IPS DF 4.7 (cell line): ENCODE data around the gene CAMK2N1.
"Not testable (repeated sequence)": the region's sequence is repeated elsewhere in the genome, so short reads cannot be mapped to it uniquely, and the experiment has no call there.

ENCODE experiments used
- DNase-seq: peaks from one replicate; pipeline ENCODE4 v3.0.0-alpha.2; 2013; ENCODE audit warnings: low spot score; ENCODE audit errors: extremely low read depth

Gene CAMK2N1

DNA sequence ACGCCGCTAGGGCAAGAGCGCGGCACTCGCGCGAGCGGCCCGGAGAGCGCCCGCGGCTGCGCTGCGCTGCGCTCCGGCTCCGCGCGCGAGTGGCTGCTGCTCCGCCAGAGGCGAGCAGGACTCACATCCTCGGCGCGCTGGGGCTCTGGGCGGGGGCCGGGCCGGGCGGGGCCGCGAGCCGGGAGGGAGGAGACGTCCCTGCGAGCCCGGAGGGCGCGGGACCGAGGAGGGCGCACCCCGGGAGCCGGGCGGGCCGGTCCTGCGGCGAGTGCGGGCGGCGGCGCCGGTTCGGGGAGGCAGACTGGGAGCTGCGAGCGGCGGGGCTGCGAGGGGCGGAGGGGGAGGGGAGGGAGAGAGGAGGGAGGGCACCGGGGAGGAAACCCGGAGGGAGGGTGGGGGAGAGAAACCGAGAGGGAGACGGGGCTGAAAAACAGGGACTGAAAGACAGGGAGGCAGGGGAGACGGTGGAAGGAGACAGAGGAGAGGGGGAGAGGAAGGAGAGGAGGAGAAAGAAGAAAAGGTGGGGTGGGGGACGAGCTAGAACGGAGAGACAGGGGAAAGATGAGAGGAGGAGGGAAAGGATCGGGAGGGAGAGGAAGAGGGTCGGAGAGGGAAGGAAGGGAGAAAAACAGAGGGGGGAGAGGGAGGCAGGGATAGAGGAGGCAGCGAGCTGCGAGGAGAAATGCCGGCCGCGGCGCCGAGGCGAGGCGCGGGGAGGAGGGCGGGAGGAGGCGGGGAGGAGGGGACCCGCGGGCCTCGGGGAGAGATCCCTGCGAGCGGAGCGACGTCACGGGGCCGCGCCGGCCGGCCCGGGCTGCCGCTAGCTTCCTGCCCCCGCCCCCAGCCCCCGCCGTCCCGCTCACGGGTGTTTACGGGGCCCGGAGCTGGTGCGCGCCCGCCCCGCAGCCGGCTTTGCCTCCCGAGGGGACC is at the start of gene CAMK2N1:
TSS of gene CAMK2N1 (minus strand) at position 684 of the 930 bp plus-strand sequence. CDS start 831 bp downstream, outside the sequence.
- no peak for DNase-seq

DNA sequence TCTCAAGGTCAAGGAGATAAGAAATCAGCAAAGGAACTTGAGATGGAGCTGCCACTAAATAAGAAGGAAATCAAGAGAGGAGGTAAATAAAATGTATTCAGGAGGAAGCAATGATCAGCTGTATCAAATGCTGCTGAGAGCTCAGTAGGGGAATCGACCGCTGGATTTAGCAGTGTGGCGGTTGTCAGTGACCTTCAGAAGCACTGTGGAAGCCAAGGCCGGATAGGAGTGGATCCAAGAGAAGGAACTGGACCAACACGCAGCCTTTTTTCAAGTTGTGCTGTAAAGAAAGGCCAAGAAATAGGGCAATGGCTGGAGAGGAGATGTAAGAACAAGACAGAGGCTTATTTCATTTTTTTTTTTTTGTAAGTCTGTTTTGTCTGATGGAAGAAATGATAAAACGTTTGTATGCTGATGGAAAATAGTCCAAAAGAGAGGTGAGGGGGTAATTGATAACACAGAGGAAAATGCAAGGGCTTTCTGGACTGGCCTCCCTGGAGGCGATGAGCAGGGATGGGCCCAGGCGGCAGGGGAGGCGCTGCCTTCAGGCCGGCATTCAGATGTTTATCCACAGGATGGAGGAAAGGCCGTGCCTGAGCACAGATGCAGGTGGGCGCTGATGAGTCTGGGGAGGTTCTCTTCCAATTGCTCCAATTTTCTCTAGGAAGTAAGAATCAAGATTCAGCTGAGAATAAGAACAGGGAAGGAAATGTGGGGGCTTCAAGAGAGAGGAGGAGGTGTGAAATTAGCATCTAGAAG is 48.8 kb upstream of the CAMK2N1 start:
- DNase-seq, result no peak

DNA sequence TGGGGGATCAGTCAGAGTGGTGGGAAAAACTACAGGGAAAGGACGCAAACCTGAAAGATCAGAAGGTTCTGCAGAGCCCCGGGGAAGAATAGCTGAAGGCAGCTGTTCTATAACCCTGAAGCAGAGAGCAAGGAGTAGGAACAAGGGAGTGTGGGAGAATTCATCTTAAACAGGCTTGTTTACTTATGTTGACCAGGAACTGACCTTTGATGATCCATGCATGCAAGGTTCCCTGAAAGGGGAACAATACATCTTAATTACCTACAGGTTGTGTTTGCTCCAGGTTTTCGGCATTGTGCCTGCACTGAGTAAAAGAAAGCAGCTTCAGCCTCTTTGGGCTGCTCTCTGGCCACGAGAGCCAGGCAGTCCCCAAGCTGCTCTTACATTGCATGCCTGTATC is 47.6 kb upstream of the CAMK2N1 start:
- no peak for DNase-seq

DNA sequence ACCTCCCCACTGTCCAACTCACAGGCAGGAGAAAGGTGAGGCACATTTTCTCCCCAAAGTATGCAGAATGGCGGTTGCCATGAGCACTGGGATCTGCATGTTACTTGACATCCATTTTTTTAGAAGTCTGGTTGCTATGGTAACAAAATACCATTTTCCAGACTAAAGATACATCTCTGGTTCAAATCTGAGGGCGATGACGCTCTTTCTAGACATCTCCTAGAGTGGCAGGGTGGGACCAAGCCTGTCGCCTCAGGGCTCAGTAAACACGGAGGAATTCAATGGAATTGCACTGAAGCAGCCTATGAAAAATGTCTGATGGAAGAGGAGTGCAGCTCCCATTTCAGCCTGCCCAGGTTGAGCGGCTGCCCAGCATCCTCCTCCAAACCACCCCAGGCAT is 44.9 kb upstream of the CAMK2N1 start:
- DNase-seq, result no peak

DNA sequence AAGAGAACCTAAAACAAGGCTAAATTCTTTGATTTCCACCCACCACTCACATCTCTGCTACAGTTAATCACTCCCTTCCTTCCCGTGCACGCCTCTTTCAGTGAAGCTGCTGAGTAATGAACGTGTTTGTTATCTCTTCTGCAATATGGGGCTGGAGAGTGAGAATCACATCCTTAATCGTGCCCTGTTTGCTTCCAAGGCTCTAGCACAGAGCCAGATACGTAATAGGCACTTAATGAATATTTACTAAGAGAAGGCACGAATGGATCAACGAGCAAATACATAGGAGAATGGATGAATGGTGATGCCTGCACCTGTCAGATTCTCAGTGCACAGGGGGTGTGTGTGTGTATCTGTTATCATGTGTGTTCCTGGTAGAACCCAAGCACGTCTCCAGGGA is 44.3 kb upstream of the CAMK2N1 start:
- DNase-seq, result no peak

DNA sequence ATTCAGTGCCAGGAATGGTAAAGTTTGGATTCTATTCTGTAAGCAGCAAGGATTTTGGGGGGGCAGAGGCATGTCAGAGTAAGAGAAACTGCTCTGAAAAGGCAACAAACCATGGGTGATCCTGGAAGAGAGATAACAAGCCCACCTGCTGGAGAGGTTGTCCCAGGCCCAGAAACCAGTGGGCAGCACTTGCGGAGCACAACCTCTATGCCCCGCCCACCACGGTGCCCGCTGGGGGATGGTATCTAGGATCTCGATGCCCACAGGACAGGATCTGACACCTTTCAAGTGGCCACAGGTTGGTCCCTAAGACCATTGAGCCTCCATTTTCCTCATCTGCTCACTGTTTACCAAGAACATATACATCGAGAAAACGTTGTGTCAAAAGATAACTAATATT is 42.2 kb upstream of the CAMK2N1 start:
- DNase-seq, result no peak

DNA sequence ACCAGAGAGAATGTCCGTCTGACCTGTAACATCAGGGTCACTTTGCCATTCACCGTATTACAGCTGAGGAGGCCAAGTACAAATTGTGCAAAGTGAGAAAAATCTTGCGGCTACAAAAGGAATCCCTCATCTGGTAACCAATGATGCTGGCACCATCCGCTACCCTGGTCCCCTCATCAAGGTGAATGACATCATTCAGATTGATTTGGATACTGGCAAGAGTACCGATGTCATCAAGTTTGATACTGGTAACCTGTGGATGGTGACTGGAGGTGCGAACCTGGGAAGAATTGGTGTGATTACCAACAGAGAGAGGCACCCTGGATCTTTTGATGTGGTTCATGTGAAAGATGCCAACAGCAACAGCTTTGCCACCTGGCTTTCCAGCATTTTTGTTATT is 40.3 kb upstream of the CAMK2N1 start:
- DNase-seq, result no peak

DNA sequence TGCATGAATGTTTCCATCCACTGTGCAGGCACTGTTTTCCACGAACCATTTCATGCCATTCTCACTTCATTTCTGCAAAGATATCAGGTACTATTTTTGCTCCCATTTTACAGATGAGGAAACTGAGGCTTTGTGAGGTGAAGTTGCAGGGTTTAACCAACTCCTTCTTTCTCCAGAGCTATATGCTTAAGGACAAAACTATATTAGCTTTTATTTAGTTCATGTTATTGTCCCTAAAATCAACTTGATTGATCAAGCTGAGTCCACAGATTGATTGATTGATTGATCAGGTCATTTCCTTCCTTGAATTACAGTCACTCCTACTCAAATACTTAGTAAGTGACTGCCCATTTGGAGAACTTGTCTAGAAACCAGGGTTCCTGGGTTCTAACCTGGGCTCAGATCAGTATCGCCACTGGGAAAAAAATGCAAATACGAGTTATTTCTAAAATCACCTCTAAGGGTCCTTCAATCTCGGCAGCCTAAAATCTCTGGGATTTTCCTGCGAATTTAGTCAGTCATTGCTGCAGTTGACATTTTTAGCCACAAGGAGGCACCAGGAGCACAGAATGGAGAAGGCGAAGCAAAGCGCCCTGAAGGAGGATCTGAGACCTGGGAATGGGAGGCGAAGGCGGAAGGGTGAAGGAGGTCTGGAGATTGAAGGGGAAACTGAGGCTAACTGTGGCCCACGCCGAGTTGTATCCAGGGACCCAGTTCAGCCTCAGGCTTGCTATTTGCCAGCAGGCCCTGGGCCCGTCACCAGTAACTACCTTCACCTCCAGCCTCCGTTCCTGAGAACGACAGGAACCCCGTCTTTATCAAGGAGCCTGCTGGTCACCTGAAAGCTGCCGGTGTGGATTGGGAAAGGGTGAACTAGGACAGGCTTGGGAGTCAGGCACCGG is 36.2 kb upstream of the CAMK2N1 start:
- peak; percentile 41 for DNase-seq

DNA sequence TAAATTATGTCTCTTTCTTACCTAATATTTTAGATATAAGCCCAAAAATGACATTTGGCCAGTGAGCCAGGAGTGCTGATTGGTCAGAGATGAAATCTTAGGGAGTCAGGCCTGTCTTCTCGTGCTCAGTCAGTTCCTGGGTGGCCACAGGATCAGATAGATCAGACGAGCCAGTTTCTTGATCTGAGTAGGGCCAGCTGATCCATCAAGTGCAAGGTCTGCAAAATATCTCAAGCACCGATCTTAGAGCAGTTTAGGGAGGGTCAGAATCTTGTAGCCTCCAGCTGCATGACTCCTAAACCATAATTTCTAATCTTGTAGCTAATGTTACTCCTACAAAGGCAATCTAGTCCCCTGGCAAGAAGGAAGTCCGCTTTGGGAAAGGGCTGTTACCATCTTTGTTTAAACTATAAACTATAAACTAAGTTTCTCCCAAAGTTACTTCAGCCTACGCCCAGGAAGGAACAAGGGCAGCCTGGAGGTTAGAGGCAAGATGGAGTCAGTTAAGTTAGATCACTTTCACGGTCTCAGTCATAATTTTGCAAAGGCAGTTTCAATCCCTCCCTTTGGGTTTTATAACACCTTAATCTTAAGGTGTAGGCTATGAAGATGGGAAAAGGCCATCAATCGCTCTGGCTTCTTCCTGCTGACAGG is 33.7 kb upstream of the CAMK2N1 start:
- DNase-seq, result not testable (repeated sequence)

DNA sequence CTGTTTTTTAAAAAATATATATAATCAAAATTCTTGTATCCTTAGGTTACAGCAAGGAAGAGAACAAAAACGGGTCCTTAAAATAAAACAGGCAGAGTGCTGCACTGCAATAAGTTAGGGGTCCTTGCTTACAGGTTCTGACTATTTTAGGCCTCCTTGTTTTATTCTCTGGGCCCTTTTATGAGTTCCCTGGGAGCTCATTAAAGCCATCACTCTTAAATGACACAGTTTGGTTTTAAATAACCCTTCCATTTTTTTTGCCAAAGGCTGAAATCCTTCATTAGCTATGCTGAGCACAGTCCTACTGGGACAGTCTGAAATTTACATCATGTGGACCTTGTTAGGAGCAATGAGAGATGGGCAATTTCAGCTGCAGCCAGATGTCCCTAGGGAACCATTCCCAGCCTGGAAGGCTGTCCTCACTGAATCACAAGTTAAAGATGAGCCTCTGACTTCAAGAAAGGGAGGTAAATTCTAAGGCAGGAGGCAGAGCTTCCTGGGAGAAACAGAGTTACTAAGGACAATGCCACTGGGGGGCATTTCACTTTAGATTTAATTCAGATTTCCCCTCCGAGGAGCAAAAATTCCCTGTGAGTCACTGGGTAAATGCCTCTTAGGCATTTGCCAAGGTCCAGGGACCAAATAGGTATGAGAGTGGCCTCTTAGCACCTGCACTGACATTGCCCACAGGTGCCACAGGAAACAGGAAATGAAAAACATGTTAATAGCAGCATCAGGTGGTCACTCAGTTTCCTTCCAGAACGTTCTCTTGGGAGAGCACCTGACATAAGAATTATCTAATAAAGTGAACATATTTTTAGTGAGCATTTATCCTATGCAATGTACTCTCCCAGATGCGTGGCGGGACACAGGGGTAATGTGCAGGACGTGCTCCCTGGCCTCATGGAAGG is 25.8 kb upstream of the CAMK2N1 start:
- no peak for DNase-seq

DNA sequence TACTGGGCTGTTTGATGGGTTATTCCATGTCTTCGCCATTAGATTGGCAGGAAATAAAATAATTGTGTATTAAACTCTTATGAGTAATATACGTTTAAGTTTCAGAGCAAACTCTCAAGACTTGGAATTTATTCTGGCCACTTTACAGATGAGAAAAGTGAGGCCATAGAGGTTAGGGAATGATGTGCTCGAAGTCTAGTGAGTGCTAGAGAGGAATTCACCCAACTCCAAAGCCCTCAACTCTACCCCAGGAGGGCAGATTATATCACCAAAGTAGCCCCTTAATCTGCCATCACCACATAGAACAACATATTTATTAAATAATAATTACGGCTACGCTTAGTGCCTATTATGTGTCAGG is 22.4 kb upstream of the CAMK2N1 start:
- no peak for DNase-seq

DNA sequence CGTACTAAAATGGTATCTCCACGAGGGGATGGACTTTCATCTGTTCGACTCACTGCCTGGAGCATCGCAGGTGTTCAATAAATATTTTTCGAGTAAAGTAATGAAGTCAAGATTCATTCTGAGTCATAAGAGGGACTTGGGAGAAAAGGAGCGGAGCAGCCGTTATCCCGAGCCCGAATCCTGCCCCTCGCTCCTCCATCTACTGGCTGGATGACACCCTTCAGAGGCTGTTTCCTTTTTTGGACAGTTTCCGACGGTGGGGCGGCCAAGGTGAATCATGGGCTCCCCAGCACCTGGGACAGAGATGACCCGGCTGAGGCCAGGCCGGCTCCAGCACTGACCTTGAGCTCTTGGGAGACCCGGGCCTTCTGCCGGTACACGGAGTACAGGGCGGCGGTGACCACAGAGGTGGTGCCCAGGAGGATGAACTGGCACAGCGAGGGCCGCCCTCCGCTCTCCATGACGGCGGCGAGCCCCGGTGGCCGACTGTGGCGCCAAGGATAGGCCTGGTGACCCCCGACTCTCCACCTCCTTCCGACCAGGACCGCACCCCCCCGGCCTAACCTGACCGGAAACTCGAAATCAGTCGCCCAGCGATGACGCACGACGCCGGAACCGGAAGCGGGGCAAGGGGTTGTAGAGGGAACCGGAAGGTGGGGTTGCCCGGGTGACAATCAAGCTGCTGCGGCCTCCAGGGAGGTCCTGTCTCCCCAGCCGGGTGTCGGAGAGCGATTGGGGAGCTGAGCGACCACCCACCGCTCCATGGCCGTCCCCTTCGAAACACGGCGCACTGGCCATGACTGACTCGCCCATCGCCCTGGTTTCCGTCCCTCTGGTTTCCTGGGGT is 21.8 kb upstream of the CAMK2N1 start, which contains the start of gene MUL1:
TSS of gene MUL1 (minus strand) at position 588 of the 847 bp plus-strand sequence. CDS start at position 461, 127 bp downstream.
- no peak for DNase-seq

DNA sequence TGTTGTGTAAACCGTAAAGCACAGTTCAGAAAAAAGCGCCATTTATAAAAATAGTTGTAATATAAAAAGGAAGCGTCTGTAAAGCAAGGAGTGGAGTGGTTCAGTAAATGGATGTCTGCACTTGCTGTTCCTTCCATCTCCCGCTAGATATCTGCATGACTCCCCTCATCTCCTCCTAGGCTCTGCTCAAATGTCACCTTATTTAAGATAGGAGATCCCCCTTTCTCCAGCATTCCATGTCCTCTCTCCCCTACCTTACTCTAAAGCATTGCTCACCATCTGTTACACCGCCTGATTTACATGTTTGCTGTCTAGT is 21.2 kb upstream of the CAMK2N1 start:
- DNase-seq, result no peak

DNA sequence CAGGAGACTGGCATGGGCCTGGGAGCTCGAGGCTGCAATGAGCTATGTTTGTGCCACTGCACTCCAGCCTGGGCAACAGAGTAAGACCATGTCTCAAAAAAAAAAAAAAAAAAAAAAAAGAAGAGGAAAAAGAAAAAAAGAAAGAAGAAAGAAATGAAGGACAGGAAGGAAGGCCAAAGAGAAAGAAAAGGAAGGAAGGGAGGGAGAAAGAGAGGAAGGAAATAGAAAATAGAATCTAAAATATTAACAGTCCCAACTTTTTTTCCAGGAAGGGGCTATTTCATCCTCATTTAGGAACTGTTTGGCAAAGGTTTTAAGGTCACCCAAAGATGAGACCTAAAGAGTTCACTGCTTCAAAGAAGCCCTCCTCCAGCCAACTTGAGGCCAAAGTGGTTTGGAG is 19.5 kb upstream of the CAMK2N1 start:
- DNase-seq, result no peak

DNA sequence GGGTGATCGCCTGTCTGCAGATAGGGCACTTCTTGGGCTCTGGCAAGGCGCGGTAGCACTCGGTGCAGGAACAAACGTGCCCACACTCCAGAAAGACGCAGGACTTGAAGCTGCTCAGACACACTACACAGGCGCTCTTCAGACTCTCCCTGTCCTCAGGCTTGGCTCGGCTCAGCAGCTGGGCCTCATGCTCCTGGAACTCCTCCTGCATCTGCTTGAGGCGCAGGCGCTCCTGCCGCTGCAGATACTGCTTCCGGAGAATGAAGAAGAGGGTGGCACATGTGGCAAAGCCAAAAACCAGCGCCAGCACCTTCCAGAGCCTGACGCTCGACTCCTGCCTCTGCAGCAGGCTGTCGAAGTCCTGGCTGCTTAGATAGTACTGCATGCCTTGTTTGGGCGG is 14.7 kb upstream of the CAMK2N1 start:
- no peak for DNase-seq

DNA sequence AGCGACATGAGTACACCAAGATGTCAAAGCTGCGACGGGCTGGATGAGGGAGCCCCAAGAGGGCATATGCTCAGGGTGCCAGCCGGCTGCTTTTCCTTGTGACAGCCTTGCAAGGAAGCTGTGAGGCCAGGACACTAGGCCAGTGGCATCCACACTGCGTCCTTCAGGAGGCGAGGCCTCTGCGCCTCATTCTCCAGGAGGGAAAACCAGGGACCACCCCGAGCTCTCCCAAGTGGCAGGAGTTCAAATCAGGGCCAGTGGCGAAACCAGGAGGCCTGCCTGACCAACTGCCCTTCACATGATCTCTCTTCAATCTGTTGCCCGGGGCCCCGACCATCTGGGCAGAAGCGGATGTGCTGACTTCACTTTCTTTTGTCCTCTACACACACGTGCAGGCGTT is 13.7 kb upstream of the CAMK2N1 start:
- no peak for DNase-seq

DNA sequence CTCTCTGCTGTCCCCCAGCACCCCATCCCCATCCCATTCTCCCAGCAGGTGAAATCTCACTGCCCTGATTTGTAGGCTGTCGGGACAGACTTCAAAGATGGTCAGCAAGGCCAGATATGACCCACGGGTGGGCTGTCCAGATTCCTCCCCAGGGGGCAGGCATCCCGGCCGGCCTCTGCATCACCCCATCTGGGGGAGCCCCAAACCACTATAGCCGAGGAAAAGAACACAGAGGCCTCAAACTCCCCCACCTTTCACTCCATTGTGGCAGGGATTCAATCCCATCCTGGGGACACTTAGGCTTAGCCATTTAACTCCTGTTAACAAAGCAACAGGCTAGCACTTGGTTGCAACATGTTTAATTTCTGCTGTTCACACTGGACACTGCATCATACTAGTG is 13.1 kb upstream of the CAMK2N1 start:
- DNase-seq, result no peak

DNA sequence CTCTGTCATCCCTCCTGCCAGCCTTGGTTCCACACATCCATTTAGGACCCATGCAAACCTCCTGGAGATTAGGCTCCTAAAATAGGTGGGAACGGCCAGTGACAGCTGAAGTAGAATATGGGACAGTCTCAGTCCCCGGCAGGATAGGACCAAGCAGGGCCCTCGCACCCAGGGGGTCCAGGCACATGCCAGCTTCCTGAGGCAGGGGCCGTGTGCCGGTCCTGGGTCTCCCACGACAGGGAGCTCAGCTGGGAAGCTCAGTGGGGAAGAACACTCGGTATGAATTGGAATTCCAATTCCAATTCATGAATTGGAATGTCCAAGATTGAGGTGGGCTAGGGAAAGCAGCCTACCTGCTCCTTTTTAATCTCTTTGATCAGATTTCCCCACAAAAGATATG is 12.1 kb upstream of the CAMK2N1 start:
- no peak for DNase-seq

DNA sequence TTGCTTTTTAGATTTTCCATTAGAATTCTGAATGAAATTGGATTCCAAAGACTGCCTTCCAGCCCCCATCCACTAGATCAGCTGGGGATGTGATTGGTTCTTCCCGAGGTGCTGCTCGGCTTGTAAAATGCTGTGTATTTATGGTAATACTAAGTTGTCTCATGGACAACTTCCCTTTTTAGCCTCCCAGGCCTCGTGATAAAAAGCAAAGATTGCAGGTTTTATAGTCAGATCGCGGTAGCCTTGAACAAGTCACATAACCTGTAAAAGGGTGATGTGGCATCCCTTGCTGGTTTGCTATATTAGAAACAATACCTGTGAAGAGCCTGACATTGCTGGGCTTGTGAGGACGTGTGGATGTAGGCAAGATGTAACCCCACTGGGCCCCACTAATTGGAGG is 11.5 kb upstream of the CAMK2N1 start:
- no peak for DNase-seq
